ENCODE data around the gene CHD5. TPM values are rescaled to one million over a fixed set of nuclear protein-coding genes. Genes with fewer than 3 reads are reported as not detected.
A peak's percentile ranks its signal among the peaks of the same experiment; 100 is the strongest.

Gene CHD5
- polyA plus RNA-seq, 3 donors = 0.07 TPM; not detected in 2

- Histone ChIP-seq H3K36me3 (replicated peaks in 1 of 2; ENCODE audit: control insufficient read depth in 1 of 2, insufficient read depth in 2 of 2, low read length in 2 of 2) (no peaks in the 10 kb centered on the region), H3K4me1 (ENCODE audit: control insufficient read depth in 1 of 2, insufficient read depth in 2 of 2, low read length in 2 of 2) (peaks cover 14 to 18% of the 10 kb centered on the region in 2 donors), H4K20me1 (ENCODE audit: insufficient read depth, low read length) (no peaks in the 10 kb centered on the region), H3K9ac (ENCODE audit: insufficient read depth, low read length, poor library complexity, severe bottlenecking) (no peak overlapping the region), H3K4me2 (replicated peaks; ENCODE audit: extremely low read depth, low read length, poor library complexity, severe bottlenecking) (peak overlapping the region; percentile 56), H3K9me3 (replicated peaks in 1 of 2; ENCODE audit: control insufficient read depth in 1 of 2, insufficient read depth in 1 of 2, low read length in 2 of 2) (no peaks in the 10 kb centered on the region), H3K4me3 (replicated peaks in 1 of 3; ENCODE audit: low read depth in 2 of 3, low read length in 3 of 3) (no peak overlapping the region), H2AFZ (ENCODE audit: insufficient read depth, low read depth, low read length, poor library complexity, severe bottlenecking) (peak overlapping the region; percentile 35), H3K79me2 (ENCODE audit: insufficient read depth, low read length) (no peaks in the 10 kb centered on the region), H3K27me3 (ENCODE audit: control insufficient read depth in 2 of 2, insufficient read depth in 2 of 2, low read length in 2 of 2) (no peaks in the 10 kb centered on the region), H3K27ac (ENCODE audit: low read depth in 1 of 2, low read length in 2 of 2) (no peak overlapping the region)
- intact Hi-C loops (cut with micrococcal nuclease) = loop anchor here in 1 of 2 donors (5.0 kb wide), 1 partner anchor 120 kb away; no protein-coding TSS in a partner anchor
- Mint-ChIP-seq H3K4me1 (peaks cover 22% of the 10 kb centered on the region), H3K27ac (no peak overlapping the region), H3K27me3 (ENCODE audit: low read depth in 3 of 3) (peaks cover 4 to 14% (median 12%) of the 10 kb centered on the region in 3 donors), H3K4me3 (peak overlapping the region; percentile 48 to 63), H3K9me3 (peaks cover 0 to 9% (median 2%) of the 10 kb centered on the region in 7 donors), H3K36me3 (no peaks in the 10 kb centered on the region)
- 24% methylated on average over 31 of the region's 41 CpGs for WGBS (ENCODE audit: insufficient coverage)
- TF ChIP-seq, protein P1, sequence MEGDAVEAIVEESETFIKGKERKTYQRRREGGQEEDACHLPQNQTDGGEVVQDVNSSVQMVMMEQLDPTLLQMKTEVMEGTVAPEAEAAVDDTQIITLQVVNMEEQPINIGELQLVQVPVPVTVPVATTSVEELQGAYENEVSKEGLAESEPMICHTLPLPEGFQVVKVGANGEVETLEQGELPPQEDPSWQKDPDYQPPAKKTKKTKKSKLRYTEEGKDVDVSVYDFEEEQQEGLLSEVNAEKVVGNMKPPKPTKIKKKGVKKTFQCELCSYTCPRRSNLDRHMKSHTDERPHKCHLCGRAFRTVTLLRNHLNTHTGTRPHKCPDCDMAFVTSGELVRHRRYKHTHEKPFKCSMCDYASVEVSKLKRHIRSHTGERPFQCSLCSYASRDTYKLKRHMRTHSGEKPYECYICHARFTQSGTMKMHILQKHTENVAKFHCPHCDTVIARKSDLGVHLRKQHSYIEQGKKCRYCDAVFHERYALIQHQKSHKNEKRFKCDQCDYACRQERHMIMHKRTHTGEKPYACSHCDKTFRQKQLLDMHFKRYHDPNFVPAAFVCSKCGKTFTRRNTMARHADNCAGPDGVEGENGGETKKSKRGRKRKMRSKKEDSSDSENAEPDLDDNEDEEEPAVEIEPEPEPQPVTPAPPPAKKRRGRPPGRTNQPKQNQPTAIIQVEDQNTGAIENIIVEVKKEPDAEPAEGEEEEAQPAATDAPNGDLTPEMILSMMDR (IDR thresholded peaks at IDR 0.05) = no peak
- peak; percentile 60 to 81 (median 72) for DNase-seq
Measured at GRCh38 chr1:6127587-6128163, 52.4 kb downstream of the CHD5 start.

DNA sequence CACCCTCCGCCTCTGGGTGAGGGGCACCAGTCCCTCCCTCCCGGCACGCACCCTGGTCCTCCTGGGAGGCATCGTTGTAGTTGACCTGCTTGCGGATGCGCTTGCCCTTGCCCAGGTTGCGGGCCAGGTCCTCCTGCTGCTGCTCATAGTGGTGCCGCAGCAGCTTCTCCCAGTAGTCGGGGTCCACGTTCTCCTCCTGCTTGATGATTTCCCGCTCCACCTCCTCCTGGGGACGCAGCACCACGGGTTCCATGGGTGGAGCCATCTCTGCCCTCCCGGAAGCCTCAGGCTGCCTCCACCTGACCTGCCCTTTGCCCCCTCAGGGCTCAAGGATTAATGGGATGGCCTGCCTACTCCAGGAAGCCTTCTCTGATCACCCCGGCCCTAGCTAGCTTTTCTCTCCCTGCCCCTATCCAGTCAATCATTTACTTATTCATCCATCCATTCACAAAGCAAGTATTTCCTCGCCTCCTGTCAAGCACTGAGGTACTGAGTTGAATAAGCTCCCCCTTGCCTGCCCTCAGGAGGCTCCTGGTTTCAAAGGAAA is 53.5 kb downstream of the CHD5 start:
- H3K9ac ChIP-seq (ENCODE audit: insufficient read depth, low read length, poor library complexity, severe bottlenecking) = no peak overlapping the region
- H3K27ac ChIP-seq (ENCODE audit: low read depth in 1 of 2, low read length in 2 of 2) = no peak overlapping the region
- Mint-ChIP-seq H3K36me3 (no peaks in the 10 kb centered on the region), H3K27me3 (ENCODE audit: low read depth in 3 of 3) (peaks cover 4 to 14% (median 12%) of the 10 kb centered on the region in 3 donors), H3K4me3 (peak overlapping the region in 1 of 2 donors; percentile 54), H3K27ac (no peak overlapping the region), H3K9me3 (peaks cover 0 to 5% (median 0%) of the 10 kb centered on the region in 7 donors), H3K4me1 (peaks cover 24% of the 10 kb centered on the region)
- intact Hi-C loops (cut with micrococcal nuclease) = loop anchor here in 1 of 2 donors (5.0 kb wide), 1 partner anchor 121 kb away; no protein-coding TSS in a partner anchor
- peaks cover 14 to 18% of the 10 kb centered on the region in 2 donors for H3K4me1 ChIP-seq (ENCODE audit: control insufficient read depth in 1 of 2, insufficient read depth in 2 of 2, low read length in 2 of 2)
- H3K27me3 ChIP-seq (ENCODE audit: control insufficient read depth in 2 of 2, insufficient read depth in 2 of 2, low read length in 2 of 2) = no peaks in the 10 kb centered on the region
- no peaks in the 10 kb centered on the region for H3K9me3 ChIP-seq (replicated peaks in 1 of 2; ENCODE audit: control insufficient read depth in 1 of 2, insufficient read depth in 1 of 2, low read length in 2 of 2)
- TF ChIP-seq, protein P1 (IDR thresholded peaks at IDR 0.05) = no peak
- no peak overlapping the region for H3K4me3 ChIP-seq (replicated peaks in 1 of 3; ENCODE audit: low read depth in 2 of 3, low read length in 3 of 3)
- DNase-seq = no peak
- H2AFZ ChIP-seq (ENCODE audit: insufficient read depth, low read depth, low read length, poor library complexity, severe bottlenecking) = no peak overlapping the region
- H4K20me1 ChIP-seq (ENCODE audit: insufficient read depth, low read length) = no peaks in the 10 kb centered on the region
- H3K4me2 ChIP-seq (replicated peaks; ENCODE audit: extremely low read depth, low read length, poor library complexity, severe bottlenecking) = no peak overlapping the region
- H3K79me2 ChIP-seq (ENCODE audit: insufficient read depth, low read length) = no peaks in the 10 kb centered on the region
- WGBS (ENCODE audit: insufficient coverage) = 97% methylated on average over 15 of the region's 16 CpGs
- H3K36me3 ChIP-seq (replicated peaks in 1 of 2; ENCODE audit: control insufficient read depth in 1 of 2, insufficient read depth in 2 of 2, low read length in 2 of 2) = no peaks in the 10 kb centered on the region

Measured in CD14-positive monocyte (primary cell).